Measurements from ENCODE around the gene ITGB7. TPM values are rescaled to one million over a fixed set of nuclear protein-coding genes. Genes with fewer than 3 reads are reported as not detected.

Gene ITGB7
- total RNA-seq, 2 donors from 2014 or later = 2.3 to 4.9 TPM

GRCh38 chr12:53176750-53177149 is 30.3 kb downstream of the ITGB7 start:
- Histone ChIP-seq H3K4me1 (peaks cover 19% of the 10 kb centered on the region), H3K27ac (no peak overlapping the region), H3K4me3 (no peak overlapping the region), H3K27me3 (no peaks in the 10 kb centered on the region), H3K9me3 (no peaks in the 10 kb centered on the region), H3K36me3 (replicated peaks in 1 of 2; ENCODE audit: insufficient read depth in 1 of 2, low read depth in 2 of 2) (no peaks in the 10 kb centered on the region)
- no peak for DNase-seq
- ATAC-seq = no peak
- intact Hi-C loops (cut with DNase I) = no loop called here
- no peak for TF ChIP-seq POLR2A (IDR thresholded peaks at IDR 0.05)
- TF ChIP-seq CTCF (IDR thresholded peaks at IDR 0.05) = no peak
- 89 to 95% methylated on average over 3 of the region's 3 CpGs for WGBS, 2 donors

GRCh38 chr12:53174881-53175491 is 32.1 kb downstream of the ITGB7 start:
- intact Hi-C loops (cut with DNase I) = no loop called here
- TF ChIP-seq POLR2A (IDR thresholded peaks at IDR 0.05) = no peak
- TF ChIP-seq CTCF (IDR thresholded peaks at IDR 0.05) = peak in 4 of 7 experiments; percentile 31 to 55 (median 42)
- H3K27me3 ChIP-seq = no peaks in the 10 kb centered on the region
- H3K4me1 ChIP-seq = peaks cover 12% of the 10 kb centered on the region
- peak overlapping the region in 1 of 4 donors; percentile 12 for H3K27ac ChIP-seq
- no peaks in the 10 kb centered on the region for H3K9me3 ChIP-seq
- ATAC-seq (peak; percentile 36), DNase-seq (peak in 3 of 4 donors; percentile 37 to 51 (median 43))
- peaks cover 0 to under 1% of the 10 kb centered on the region in 2 donors for H3K36me3 ChIP-seq (replicated peaks in 1 of 2; ENCODE audit: insufficient read depth in 1 of 2, low read depth in 2 of 2)
- 52 to 59% methylated on average over 4 of the region's 4 CpGs for WGBS, 2 donors
- H3K4me3 ChIP-seq = no peak overlapping the region

- peaks cover 0 to 3% of the 10 kb centered on the region in 2 donors for H3K36me3 ChIP-seq (replicated peaks in 1 of 2; ENCODE audit: insufficient read depth in 1 of 2, low read depth in 2 of 2)
- H3K9me3 ChIP-seq = no peaks in the 10 kb centered on the region
- no peak for DNase-seq
- 85 to 90% methylated on average over 8 to 10 of the region's 10 CpGs for WGBS, 2 donors
- H3K4me3 ChIP-seq = no peak overlapping the region
- no peak for TF ChIP-seq CTCF (IDR thresholded peaks at IDR 0.05)
- no peak for TF ChIP-seq POLR2A (IDR thresholded peaks at IDR 0.05)
- ATAC-seq = no peak
- intact Hi-C loops (cut with DNase I) = no loop called here
- H3K4me1 ChIP-seq = peaks cover 6% of the 10 kb centered on the region
- H3K27me3 ChIP-seq = no peaks in the 10 kb centered on the region
- H3K27ac ChIP-seq = no peak overlapping the region
These were observed 33.9 kb downstream of the ITGB7 start for GRCh38 chr12:53173085-53173715.

- peaks cover 6% of the 10 kb centered on the region for H3K4me1 ChIP-seq
- no peak for ATAC-seq
- intact Hi-C loops (cut with DNase I) = no loop called here
- H3K27ac ChIP-seq = no peak overlapping the region
- TF ChIP-seq CTCF (IDR thresholded peaks at IDR 0.05) (no peak), POLR2A (IDR thresholded peaks at IDR 0.05) (no peak)
- H3K9me3 ChIP-seq = no peaks in the 10 kb centered on the region
- WGBS, 2 donors = 87 to 88% methylated on average over 11 of the region's 11 CpGs
- no peak for DNase-seq
- H3K4me3 ChIP-seq = no peak overlapping the region
- peaks cover 0 to 3% of the 10 kb centered on the region in 2 donors for H3K36me3 ChIP-seq (replicated peaks in 1 of 2; ENCODE audit: insufficient read depth in 1 of 2, low read depth in 2 of 2)
- no peaks in the 10 kb centered on the region for H3K27me3 ChIP-seq
These were observed 34.7 kb downstream of the ITGB7 start for GRCh38 chr12:53172352-53172751.

All from body of pancreas (tissue), 4 donors.